Endothelial cell of umbilical vein (primary cell): ENCODE measurements around the gene TULP4. TPM values are rescaled to one million over a fixed set of nuclear protein-coding genes. Genes with fewer than 3 reads are reported as not detected.

Source experiments
- BruUV-seq: library from RNA; stranded (reverse); fragments of 400-500 nt; replicated peaks from 2 replicates; lab custom pipeline; 2021; lab: Mats Ljungman, UMichigan
- CTCF ChIA-PET: fragments of 300-600, 350-600 bp; sonication (Branson Sonifier 250); formaldehyde crosslinking; loops from one replicate; lab custom pipeline; 2021; ENCODE audit warnings: antibody characterized with exemption, inconsistent platforms; lab: Charles Lee
- POLR2A ChIA-PET: fragments of 300-600, 350-600 bp; sonication (Branson Sonifier 250); formaldehyde crosslinking; loops from one replicate; lab custom pipeline; 2021; ENCODE audit warnings: antibody characterized with exemption, inconsistent platforms; lab: Charles Lee
- DNase-seq: peaks from one replicate; pipeline ENCODE4 v3.0.0-alpha.2; 2011; ENCODE audit warnings: low read depth, low spot score
- FAIRE-seq: peaks from 2 replicates; lab custom pipeline; 2011; peaks lifted over from hg19 to GRCh38; lab: Jason Lieb, UNC
- H2AFZ ChIP-seq: 2 replicates; pipeline ENCODE4 v1.6.0; 2012; ENCODE audit warnings: low read depth, low read length, control low read depth, inconsistent platforms
- H3K27ac ChIP-seq: 2 replicates; pipeline ENCODE4 v1.5.1; 2011; ENCODE audit warnings: low read depth, mild to moderate bottlenecking, control low read depth, low read length, moderate library complexity; ENCODE audit not compliant: insufficient read depth
- H3K27me3 ChIP-seq, 2 experiments: 2 replicates each; pipeline versions ENCODE4 v1.6.0 to v1.6.1; 2011; ENCODE audit warnings: low read length in 2 of 2, mixed read lengths in 1 of 2; ENCODE audit not compliant: control insufficient read depth in 2 of 2, insufficient read depth in 2 of 2
- H3K36me3 ChIP-seq, 2 experiments: 2 replicates in 1 of 2; 3 replicates in 1 of 2; pipeline ENCODE4 v1.5.1; 2011; ENCODE audit warnings: low read length in 2 of 2, mild to moderate bottlenecking in 1 of 2, moderate library complexity in 1 of 2; ENCODE audit not compliant: control insufficient read depth in 2 of 2, insufficient read depth in 2 of 2; ENCODE audit errors: extremely low read depth in 1 of 2
- H3K4me1 ChIP-seq: 3 replicates; pipeline ENCODE4 v1.5.1; 2011; ENCODE audit warnings: mild to moderate bottlenecking, low read length; ENCODE audit not compliant: control insufficient read depth, insufficient read depth; ENCODE audit errors: extremely low read depth
- H3K4me2 ChIP-seq: 2 replicates; pipeline ENCODE4 v1.6.1; 2011; ENCODE audit warnings: low read length, control low read depth, mixed read lengths; ENCODE audit not compliant: insufficient read depth
- H3K4me3 ChIP-seq, 3 experiments: fragments of 200-600 bp in 1 of 3; sonication (generic), shearing (Covaris generic) in 1 of 3; replicated peaks in 1 of 3; 2 replicates each; pipeline ENCODE4 v1.5.1; 2011 to 2016; ENCODE audit warnings: control low read depth in 3 of 3, low read length in 3 of 3, mild to moderate bottlenecking in 2 of 3, inconsistent platforms in 1 of 3, low read depth in 1 of 3, moderate library complexity in 1 of 3; ENCODE audit not compliant: insufficient read depth in 1 of 3
- H3K79me2 ChIP-seq: 2 replicates; pipeline ENCODE4 v1.6.0; 2012; ENCODE audit warnings: low read length, inconsistent platforms; ENCODE audit not compliant: control insufficient read depth, insufficient read depth
- H3K9ac ChIP-seq: replicated peaks from 2 replicates; pipeline ENCODE3; 2011; ENCODE audit warnings: low read length, control low read depth; ENCODE audit not compliant: insufficient read depth; ENCODE audit errors: extremely low read depth
- H3K9me1 ChIP-seq: replicated peaks from 3 replicates; pipeline ENCODE4 v1.6.0; 2011; ENCODE audit warnings: mild to moderate bottlenecking, low read length; ENCODE audit not compliant: control insufficient read depth, insufficient read depth; ENCODE audit errors: extremely low read depth
- H3K9me3 ChIP-seq: replicated peaks from 2 replicates; pipeline ENCODE4 v1.5.1; 2012; ENCODE audit warnings: low read length, inconsistent platforms; ENCODE audit not compliant: control insufficient read depth, insufficient read depth
- H4K20me1 ChIP-seq: replicated peaks from 2 replicates; pipeline ENCODE3; 2011; ENCODE audit warnings: mild to moderate bottlenecking, low read length; ENCODE audit not compliant: control insufficient read depth, insufficient read depth; ENCODE audit errors: extremely low read depth
- CTCF ChIP-seq, 2 donors: IDR thresholded peaks; 1 replicate in 1 of 2; 2 replicates in 1 of 2; pipeline ENCODE4 v1.5.1; 2011; ENCODE audit warnings: low read length in 2 of 2, mild to moderate bottlenecking in 2 of 2, moderate library complexity in 2 of 2, control low read depth in 1 of 2, inconsistent platforms in 1 of 2, low read depth in 1 of 2; ENCODE audit not compliant: insufficient read depth in 1 of 2; ENCODE audit errors: extremely low read depth in 1 of 2
- EZH2 ChIP-seq: IDR thresholded peaks from 2 replicates; pipeline ENCODE4 v1.6.1; 2012; ENCODE audit warnings: borderline replicate concordance, low read depth, mild to moderate bottlenecking, moderate library complexity, low read length, inconsistent platforms; ENCODE audit not compliant: severe bottlenecking
- FOS ChIP-seq: IDR thresholded peaks from 2 replicates; pipeline ENCODE4 v1.6.1; 2011; ENCODE audit warnings: mild to moderate bottlenecking, low read length, moderate library complexity, borderline replicate concordance; ENCODE audit not compliant: insufficient read depth
- GATA2 ChIP-seq: IDR thresholded peaks from 2 replicates; pipeline ENCODE4 v1.7.0; 2011; ENCODE audit warnings: low read depth, mild to moderate bottlenecking, moderate library complexity, mixed read lengths, low read length; ENCODE audit not compliant: insufficient read length, insufficient read depth
- JUN ChIP-seq: IDR thresholded peaks from 2 replicates; pipeline ENCODE4 v1.6.1; 2011; ENCODE audit warnings: borderline replicate concordance, low read depth; ENCODE audit not compliant: insufficient read length, insufficient read depth
- MAX ChIP-seq: IDR thresholded peaks from 2 replicates; pipeline ENCODE4 v1.6.1; 2011; ENCODE audit not compliant: insufficient read depth, insufficient read length
- MYC ChIP-seq: IDR thresholded peaks from one replicate; pipeline ENCODE4 v1.6.1; 2011; ENCODE audit warnings: mild to moderate bottlenecking, low read depth, low read length
- POLR2A ChIP-seq: IDR thresholded peaks from 2 replicates; pipeline ENCODE4 v1.6.1; 2012; ENCODE audit warnings: low read depth, mild to moderate bottlenecking, control low read depth, low read length
- POLR2AphosphoS5 ChIP-seq: IDR thresholded peaks from 2 replicates; pipeline ENCODE4 v1.6.1; 2012; ENCODE audit warnings: low read depth, mild to moderate bottlenecking, control low read depth, low read length, moderate library complexity; ENCODE audit not compliant: insufficient read depth
- dilution Hi-C: fragments of 300-500 bp; cut with MboI; formaldehyde crosslinking; loops from one replicate; pipeline ENCODE4 v1.15.0; 2019; ENCODE audit warnings: low sequenced_read_pairs; ENCODE audit not compliant: extremely low pct_ligation_motif_present
- intact Hi-C: fragments of 100-400 bp; cut with micrococcal nuclease; formaldehyde crosslinking; loops from one replicate; pipeline ENCODE4 v1.10.0; 2022
- polyA plus RNA-seq, 4 experiments: library from polyadenylated mRNA; depleted of rRNA in 3 of 4; stranded (reverse) in 3 of 4; unstranded in 1 of 4; fragments of >200 nt; gene quantifications; 2 replicates each; pipeline versions ENCODE4 v1.2.1 to v1.2.3, GENCODE V29; 2011 to 2012; ENCODE audit warnings: missing spikeins in 1 of 4
- total RNA-seq: library from RNA; stranded (reverse); gene quantifications from 2 replicates; pipeline ENCODE4 v1.2.3, GENCODE V29; 2021

The TULP4 gene
- total and polyA plus RNA-seq, 2 donors (not counting 3 experiments of a cell fraction or from before 2014, with no cell fraction given): 10.8 to 55.1 TPM

- peaks cover 16% of the 10 kb centered on the region for H3K4me1 ChIP-seq
- intact Hi-C loops (no loop called here), dilution Hi-C loops (no loop called here)
- no peaks in the 10 kb centered on the region for H3K36me3 ChIP-seq
- FAIRE-seq (no peak), DNase-seq (no peak)
- no peak overlapping the region for H3K27ac ChIP-seq
- H4K20me1 ChIP-seq: no peaks in the 10 kb centered on the region
- H3K79me2 ChIP-seq: no peaks in the 10 kb centered on the region
- no peak overlapping the region for H3K9ac ChIP-seq
- no peak overlapping the region for H2AFZ ChIP-seq
- H3K9me1 ChIP-seq: no peaks in the 10 kb centered on the region
- H3K27me3 ChIP-seq: peaks cover 8 to 9% of the 10 kb centered on the region in 2 experiments
- CTCF ChIA-PET: interaction anchor here (1.0 to 4.4 kb wide), 4 partner anchors 82 to 308 kb away, joined by 3 to 58 read pairs (median 6); no protein-coding TSS in a partner anchor
- no TSS peak for BruUV-seq
- POLR2A ChIA-PET: no interaction called here
- H3K4me3 ChIP-seq: no peak overlapping the region
- H3K4me2 ChIP-seq: no peak overlapping the region
- no peaks in the 10 kb centered on the region for H3K9me3 ChIP-seq
- TF ChIP-seq JUN (no peak), CTCF (IDR thresholded peaks at IDR 0.05; ENCODE audit: extremely low read depth in 1 of 2, insufficient read depth in 1 of 2, low read depth in 1 of 2, low read length in 2 of 2) (no peak), FOS (no peak), EZH2 (no peak), MYC (no peak), GATA2 (no peak), MAX (no peak), POLR2A (no peak), POLR2AphosphoS5 (no peak)
Observed at GRCh38 chr6:158522616-158523015, 210.4 kb downstream of the TULP4 start.
